Jurkat, Clone E6-1 (cell line): ENCODE data around the gene NME7.

ENCODE experiments used
- DNase-seq: peaks from one replicate; pipeline ENCODE4 v3.0.0-alpha.2; 2011; ENCODE audit warnings: low read depth, low spot score
- H3K4me3 ChIP-seq: 2 replicates; pipeline ENCODE4 v1.5.1; 2011; ENCODE audit warnings: mild to moderate bottlenecking, low read length, control low read depth, moderate library complexity

The NME7 gene

DNA sequence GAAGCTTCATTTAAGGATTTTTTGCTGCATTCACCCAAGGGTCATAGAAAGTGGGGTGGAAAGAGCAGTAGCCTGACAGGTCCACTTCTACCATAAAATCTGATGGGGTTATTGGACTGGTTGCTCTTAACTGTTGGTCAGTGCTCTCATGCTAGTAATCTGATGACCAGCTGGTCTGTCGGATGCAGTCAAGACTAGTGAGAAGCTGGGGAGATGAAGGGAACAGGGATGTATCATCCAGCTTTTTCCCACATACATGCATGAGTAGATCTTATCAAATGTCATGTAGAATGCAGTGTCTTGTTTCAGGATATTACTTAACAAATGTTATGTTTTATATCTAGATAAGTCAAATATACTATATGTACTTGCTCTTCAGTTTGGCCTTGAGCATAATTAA, 250.0 kb downstream of the NME7 start:
- DNase-seq, result no peak

DNA sequence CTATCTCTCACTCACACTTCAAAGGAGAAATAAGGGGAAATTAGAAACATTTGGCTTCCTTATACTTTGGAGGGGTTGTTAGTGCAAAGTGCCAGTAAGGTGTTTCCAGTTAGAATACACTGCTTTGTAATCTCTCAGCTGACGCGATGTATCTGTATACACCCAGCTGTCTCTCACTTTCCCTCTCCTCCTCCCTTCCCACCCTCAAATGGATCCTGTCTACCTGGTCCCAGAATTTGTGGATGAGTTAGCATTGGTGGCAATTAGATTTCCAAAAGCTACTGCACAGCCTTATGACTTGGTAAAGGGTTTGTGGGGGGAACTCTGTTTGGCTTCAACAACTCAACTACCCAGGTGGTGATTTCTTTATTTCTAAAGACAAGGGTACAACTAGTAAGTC, 250.6 kb downstream of the NME7 start:
- H3K4me3 ChIP-seq, result no peak overlapping the region
- no peak for DNase-seq

More for the DNA sequence above, 250.0 kb downstream of the NME7 start:
- H3K4me3 ChIP-seq, result no peak overlapping the region

DNA sequence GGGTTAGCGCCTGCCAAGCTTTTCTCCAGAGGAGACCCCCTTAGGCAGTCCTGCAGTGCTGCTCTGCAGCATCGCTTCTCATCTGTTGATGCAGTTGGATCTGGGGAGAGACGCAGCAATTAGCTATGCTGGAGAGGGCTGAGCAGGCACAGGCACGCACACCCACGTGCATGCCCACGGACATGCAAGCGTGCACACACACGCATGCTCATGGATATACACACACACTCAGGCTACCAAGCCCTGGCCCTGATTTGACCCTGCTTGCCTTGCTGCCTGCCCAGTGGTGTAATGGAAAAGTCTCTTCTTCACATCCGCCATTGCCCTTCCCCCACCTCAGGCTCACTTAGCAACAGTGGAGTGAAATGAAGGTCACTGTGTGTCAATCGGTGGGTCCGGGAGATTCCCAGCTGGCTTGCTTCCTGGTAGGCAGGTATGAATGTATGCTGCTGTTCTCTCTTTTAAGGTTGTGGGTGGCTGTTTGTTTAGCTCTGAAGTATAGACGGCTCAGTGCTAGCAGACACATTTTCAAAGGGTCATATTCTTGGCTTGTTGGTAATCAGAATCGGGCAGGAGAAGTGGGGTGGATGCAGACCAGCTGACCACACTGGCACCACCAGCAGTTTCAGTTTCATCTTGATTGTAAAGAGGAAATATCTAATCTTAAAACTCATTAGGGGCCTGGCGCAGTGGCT, 251.6 kb downstream of the NME7 start:
- no peak for DNase-seq
- no peak overlapping the region for H3K4me3 ChIP-seq

DNA sequence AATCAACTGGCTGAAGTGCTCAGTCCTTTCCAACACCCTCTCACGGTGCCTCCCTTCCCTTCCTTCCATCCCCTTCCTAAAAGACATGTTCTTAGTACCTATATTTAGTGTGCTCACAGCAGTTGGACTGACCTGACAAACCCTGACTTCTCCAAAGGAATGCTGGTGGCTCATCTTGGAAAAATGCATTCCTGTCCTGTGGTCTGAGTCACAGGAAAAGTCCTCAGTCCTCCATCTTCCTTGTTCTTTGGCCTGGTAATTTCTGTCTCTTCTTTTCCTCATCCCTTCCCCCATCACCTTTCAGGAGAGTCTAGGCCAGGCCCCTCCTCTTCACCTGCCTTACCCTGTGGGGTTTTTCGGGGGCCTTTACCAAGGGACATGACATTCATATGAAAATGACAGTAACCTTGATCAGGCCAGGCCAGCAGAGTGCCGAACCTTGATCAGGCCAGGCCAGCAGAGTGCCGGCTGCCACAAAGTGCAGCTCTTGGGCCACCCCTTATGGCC, 253.9 kb downstream of the NME7 start:
- DNase-seq, result no peak
- no peak overlapping the region for H3K4me3 ChIP-seq

DNA sequence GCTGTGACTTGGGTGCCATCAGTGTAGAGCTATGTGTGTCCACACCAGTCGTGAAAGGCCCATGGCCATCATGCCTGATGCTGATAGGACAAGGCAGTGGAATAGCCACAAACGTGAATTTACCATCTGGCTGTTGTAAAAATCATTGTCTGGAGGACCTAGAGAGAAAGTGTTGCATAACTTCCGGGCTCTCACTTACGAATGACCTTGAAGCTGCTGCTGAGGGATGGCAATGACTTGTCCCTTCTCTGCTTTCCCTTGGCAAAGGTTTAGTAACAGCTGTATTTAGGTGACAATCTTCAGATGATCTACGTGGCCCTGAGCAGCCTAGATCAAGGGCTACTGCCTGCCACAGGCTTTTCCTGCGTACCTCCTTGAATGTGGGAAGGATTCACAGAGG, 255.4 kb downstream of the NME7 start:
- DNase-seq, result no peak
- H3K4me3 ChIP-seq, result no peak overlapping the region

DNA sequence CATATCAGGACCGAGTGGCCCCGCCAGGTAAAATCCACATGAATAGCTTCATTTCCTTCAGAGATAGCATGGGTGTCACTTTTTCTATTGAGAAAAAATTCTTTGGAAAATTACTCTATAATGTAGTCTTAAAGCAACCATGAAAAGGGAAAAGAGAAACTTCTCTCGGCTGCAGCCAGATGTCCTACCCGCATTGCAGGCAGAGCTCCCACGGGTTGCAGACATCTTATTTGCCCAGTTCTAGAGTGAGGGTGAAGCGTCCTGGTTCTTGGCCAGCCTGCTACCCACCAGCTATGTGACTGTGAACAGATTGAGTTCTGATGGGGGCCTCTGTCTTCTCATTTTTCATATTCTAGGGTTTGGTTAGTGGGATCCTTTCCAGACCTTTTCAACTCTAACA, 256.1 kb downstream of the NME7 start:
- DNase-seq, result no peak
- H3K4me3 ChIP-seq, result no peak overlapping the region

DNA sequence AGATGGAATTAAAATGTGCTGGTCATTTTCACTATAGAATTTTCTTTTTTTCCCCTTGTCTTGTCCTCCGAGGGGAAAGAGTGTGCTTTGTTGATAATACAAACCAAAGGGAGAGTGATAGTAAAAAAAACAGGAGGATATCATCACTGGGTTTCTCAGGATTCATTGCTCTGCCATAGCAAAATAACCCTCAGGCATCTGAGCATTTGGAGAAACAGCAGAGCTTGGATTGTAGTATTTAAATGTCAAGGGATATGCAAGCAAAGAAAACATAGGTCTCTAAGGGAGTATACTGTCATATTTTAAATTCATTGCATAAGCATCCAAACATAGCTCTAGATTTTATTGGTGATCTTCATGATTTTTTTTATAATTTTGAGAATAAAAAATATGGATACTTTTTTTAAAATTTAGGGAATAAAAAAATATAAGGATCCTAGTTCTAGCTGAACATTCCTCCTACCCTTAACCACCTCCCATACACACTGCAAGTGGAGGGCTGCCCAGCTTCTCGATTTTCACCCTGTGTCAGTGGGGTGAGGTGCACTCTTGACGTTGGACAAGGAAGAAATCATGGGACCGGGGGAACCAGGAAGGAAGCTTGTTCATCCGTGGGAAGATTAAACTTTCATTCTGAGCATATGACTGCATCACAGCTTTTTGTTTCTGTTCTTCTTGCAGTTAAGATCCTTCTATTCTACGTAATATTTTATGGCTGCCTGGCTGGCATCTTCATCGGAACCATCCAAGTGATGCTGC, 256.7 kb downstream of the NME7 start:
- H3K4me3 ChIP-seq, result no peak overlapping the region
- no peak for DNase-seq

DNA sequence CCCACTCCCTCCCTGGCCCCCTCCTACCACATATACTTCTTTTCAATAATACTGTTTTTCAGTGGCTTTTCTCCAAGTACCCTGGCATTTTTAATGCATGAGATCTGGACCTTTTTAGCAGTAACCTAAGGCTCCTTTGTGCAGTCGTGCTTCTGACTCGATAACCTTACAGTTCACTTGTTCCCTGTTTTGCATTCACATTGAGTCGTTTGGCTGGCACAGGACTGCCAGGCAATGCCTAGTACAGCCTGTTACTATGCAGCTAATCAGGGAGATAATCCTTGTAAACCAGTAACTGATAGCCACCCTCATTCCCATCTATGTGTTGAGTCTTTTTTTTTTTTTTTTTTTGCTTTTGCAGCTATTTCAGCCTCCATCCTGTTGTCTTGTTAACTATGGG, 257.4 kb downstream of the NME7 start:
- no peak for DNase-seq
- H3K4me3 ChIP-seq, result no peak overlapping the region

DNA sequence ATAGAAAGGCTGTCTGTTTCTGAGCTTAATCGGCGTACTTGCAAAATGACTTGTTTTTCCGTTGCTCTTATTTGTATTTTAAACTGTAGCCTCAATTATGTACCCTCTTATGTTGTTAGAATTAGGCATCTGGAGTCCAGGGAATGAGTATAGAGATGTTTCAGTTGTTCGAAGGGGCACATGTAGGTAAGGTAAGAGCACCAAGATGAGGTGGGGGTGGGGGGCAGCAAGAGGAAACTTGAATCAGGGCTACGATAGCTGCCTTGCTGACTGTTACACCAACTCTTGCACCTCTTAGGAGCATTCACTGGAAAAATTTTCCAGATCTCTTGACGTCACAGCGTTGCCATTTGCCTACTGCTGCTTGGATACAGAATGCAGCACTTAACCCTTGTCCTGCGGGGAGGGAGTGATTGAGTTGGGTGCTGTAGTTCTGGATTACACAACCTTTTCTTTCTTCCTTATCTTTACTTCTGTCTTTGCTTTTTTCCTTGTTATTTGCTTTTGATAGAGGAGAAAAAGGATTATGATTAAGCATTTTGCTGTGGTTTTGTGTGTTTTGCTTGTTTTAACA, 257.9 kb downstream of the NME7 start:
- H3K4me3 ChIP-seq, result no peak overlapping the region
- no peak for DNase-seq

DNA sequence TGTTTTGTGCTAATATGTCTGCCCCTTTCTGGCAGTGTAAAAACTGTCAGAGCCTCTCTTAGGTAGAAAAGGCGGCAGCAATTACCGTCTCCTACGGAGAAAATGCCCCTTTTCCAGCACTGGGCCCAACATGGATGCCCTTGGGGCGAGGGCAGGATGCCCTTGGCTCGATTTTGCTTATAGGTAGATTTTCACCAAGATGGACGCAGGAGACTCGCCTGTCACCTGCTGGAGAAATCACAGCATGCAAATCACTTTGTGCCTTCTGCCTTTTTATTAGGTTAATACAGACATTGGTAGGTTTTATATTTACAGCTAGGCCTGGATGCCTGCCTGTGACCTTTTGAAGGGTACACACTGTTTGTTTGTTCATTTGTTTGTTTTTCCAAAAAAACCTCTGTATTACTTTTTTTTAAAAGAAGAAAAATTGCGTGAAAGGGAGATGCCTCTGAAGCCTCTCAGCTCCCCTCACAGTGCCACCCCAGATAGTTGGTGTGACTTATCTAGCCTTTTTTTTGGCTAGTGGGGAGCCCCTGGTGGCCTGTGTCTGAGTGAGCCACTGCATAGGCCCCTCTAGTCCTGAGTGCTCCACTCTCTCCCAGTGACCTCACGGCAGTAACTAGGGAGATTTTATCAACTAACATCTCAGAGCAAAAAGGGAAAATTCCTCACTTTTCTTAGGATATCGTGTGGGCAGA, 258.6 kb downstream of the NME7 start:
- DNase-seq, result no peak
- H3K4me3 ChIP-seq, result no peak overlapping the region

DNA sequence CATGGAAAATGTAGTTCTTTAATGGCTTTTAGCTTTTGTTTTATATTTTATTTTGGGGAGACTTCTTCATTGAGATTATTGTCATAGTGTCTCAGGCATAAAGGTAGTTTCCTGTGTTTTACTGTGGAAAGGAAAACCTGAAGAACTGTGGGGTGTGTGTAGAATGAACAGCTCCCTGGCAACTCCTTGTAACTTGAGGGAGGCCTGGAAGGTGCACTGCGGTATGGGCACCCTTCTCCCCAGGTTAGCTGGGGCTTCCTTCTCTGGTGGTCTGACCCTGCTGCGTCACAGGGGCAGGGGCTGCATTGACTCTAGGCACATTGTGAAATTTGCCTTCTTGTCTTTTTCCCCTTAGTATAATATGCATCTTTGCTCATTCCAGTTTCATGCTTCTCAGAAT, 259.4 kb downstream of the NME7 start:
- no peak for DNase-seq
- no peak overlapping the region for H3K4me3 ChIP-seq

DNA sequence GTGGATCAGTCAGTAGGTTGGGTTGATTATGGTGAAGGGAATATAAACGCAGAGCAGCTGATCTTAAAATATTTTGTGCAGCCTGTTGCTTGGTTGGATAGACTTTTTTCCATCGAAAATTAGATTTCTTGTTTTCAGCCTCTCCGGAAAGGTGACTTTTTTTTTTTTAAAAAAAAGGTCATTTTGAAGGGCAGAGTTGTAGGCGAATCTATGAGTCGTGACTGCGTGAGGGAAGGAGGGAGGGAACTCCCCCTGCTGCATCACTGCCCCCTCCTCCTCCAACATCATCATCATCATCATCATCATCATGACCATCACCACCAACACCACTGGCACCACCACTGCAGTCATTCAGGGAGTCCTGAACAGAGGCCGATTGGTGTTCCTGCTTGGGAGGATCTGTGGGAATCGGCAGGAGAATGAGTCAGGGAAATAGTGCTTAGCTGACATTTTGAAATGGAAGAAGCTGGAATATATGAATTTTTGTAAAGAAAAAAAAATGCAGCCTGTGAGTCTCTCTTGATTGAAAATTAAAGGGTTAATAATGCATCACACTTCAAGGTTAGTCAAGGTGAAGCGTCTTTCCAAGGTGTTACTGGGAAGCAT, 259.9 kb downstream of the NME7 start:
- no peak overlapping the region for H3K4me3 ChIP-seq
- DNase-seq, result no peak

DNA sequence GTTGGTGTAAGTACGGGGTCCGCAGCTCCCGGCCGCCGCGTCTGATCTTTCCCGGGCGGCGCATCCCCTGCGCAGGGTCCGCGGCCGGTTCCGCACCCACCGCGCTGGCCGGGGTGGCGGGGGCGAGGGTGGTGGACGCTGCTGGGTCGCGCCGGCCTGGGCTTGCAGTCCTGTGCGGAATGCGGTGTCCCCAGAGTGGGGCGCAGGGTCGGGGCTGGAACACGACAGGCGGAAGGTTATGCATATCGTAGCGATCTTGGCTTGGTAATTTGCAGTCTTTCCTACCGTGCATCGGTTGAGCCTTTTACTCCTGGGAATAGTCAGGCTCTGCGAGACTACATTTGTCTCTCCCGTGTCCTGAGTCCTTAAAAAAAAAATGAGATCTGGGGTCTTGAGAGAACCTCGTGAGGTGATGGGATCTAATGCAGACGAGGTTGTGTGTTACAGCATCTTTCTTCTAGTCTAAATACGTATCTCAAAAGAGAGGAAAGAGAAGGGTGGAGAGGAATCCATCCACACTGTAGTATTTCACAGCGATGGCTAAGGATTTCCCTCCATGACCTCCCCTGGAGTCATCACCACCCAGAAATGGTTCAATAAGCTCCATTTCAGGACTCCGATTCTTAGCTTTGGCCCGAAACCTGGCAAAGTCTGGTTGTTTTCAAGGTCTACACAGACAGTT, 260.5 kb downstream of the NME7 start:
- DNase-seq, result no peak
- peak overlapping the region; percentile 68 for H3K4me3 ChIP-seq

DNA sequence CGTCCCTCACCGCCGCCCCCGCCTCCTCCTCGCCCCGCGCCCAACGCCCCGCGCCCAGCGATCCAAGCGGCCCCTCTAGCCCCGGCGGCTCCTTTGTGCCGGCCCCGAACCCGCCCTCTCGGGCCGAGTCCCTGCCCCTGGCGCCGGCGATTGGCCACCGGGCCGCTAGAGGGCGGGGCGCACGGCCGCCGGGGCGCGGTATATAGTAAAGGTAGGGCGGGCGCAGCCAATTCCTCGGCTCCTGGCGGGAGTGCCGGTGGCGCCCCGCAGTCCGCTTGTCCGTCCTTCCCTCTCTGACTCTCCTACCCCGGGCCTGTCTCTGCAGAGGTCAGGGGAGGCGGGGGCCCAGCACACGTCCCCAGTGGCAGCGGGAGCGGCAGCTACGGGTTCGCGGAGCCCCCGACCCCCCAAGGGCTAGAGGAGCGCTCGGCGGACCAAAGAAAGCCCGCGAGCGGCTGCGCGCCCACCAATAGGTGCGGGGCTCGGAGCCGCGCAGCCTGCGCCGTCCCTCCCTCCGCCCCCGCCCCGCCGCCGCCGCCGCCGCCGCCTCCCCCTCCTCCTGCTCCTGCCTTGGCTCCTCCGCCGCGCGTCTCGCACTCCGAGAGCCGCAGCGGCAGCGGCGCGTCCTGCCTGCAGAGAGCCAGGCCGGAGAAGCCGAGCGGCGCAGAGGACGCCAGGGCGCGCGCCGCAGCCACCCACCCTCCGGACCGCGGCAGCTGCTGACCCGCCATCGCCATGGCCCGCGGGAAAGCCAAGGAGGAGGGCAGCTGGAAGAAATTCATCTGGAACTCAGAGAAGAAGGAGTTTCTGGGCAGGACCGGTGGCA, 261.3 kb downstream of the NME7 start, which contains the start of gene ATP1B1:
Gene ATP1B1 (plus strand): TSS at position 596 of the 826 bp plus-strand sequence. CDS start 140 bp downstream, at position 736.
- peak; percentile 54 for DNase-seq
- peak within 1 kb of the TSS; percentile 68 for H3K4me3 ChIP-seq

DNA sequence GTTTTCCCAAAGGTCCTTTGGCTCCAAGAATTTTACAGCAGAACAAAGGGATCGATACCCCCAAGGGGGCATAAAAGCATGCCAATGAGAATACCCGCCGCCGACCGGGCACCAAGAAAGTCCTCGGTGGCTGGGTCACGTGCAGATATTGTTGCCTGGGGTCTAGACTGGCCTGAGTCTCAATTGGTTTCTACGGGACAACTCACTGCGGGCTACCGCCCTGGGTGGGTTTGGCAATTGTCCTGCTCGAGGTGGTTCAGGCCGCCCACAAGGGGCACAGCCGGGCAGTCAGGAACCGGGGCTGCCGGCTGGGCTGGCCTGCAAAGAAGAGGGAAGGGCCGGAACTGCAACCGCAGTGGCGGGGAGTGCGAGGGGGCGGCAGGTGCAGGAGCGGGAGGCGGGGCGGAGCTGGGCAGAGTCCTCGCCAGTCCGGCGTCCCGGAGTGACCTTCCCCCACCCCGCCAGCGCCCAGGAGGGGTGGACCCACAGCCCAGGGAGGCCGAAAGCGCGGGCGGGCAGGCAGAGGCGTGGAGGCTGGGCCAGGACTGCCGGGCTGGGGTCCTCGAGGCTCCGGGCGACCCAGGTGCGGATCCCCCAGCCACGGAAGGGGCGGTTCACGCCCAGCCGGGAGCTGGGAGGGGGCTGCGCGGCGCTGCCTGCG, 262.0 kb downstream of the NME7 start:
- DNase-seq, result no peak
- H3K4me3 ChIP-seq, result peak overlapping the region; percentile 68

DNA sequence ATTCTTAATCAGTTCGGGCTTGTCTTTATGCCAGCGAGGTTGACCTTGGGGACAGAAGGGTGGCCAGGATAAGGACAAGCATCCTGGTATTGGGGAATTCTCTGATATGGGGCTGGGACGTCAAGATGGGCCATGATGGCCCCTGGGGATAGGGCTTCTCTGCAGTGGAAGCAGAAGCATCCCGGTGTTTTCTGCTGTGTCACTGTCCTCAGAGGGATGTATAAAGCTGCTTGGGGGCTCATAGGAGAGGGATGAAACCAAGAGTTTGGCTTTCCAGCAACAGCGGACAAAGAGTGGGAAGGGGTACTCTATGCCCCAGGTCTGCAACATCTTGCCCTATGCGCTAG, 262.5 kb downstream of the NME7 start:
- no peak for DNase-seq
- peak overlapping the region; percentile 68 for H3K4me3 ChIP-seq

DNA sequence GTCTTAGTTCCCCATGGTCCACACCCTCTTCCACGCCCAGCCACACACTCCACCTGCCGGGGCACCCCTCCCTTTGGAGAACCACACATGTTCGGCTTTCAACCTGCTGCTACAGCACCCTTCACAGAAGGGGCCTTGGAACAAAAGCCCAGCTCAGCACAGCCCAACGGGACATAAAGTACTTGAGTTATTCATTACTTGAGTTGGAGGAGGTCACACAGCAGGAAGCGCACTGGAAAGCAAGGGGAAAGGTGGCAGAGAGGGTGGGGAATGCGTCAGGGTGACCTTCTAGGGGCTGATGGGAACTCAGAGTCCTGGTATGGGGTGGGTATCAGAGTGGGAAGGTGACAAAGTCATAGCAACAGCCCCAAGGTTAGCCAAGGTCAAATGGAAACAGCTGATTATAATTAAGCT, 264.1 kb downstream of the NME7 start:
- H3K4me3 ChIP-seq, result no peak overlapping the region
- DNase-seq, result no peak
